GM13976 (cell line): Measurements from ENCODE around the gene ZNF101.

Experiments
- DNase-seq: peaks from one replicate; pipeline ENCODE4 v3.0.0; 2012; ENCODE audit warnings: low spot score
- in situ Hi-C: fragments of 300-500 bp; cut with MboI; formaldehyde crosslinking; loops from one replicate; pipeline ENCODE4 v1.12.0; 2022; ENCODE audit warnings: low sequenced_read_pairs, mixed read lengths, inconsistent platforms; ENCODE audit not compliant: unreplicated experiment
- TF ChIP-seq, protein P1 (sequence below): IDR thresholded peaks from 2 replicates; pipeline ENCODE4 v1.5.1; 2012; ENCODE audit warnings: borderline replicate concordance, mild to moderate bottlenecking; ENCODE audit not compliant: insufficient read depth; ENCODE audit errors: extremely low read depth, missing control alignments, control extremely low read depth

The ZNF101 gene

DNA sequence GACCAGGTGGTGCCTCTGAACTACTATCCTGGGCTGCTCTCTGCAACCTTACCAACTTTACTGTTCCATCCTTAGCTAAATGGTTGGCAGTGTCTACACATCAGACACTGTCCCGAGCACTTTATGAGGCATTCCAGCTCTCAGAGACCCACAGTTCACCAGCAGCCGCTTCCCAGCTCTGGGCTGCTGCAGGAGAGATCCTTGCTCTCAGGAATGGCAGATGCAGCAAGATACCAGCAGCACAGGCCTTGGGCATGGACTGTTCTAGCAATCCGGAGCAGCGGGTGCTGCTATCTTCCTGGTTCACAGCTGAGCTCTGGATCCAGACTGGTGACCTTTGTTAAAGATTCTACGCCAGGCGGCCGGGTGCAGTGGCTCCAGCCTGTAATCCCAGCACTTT is 37.3 kb upstream of the ZNF101 start:
- no peak for DNase-seq
- in situ Hi-C loops: loop anchor here (25.0 kb wide), 1 partner anchor 269 kb away; no protein-coding TSS in a partner anchor
- TF ChIP-seq, protein P1, sequence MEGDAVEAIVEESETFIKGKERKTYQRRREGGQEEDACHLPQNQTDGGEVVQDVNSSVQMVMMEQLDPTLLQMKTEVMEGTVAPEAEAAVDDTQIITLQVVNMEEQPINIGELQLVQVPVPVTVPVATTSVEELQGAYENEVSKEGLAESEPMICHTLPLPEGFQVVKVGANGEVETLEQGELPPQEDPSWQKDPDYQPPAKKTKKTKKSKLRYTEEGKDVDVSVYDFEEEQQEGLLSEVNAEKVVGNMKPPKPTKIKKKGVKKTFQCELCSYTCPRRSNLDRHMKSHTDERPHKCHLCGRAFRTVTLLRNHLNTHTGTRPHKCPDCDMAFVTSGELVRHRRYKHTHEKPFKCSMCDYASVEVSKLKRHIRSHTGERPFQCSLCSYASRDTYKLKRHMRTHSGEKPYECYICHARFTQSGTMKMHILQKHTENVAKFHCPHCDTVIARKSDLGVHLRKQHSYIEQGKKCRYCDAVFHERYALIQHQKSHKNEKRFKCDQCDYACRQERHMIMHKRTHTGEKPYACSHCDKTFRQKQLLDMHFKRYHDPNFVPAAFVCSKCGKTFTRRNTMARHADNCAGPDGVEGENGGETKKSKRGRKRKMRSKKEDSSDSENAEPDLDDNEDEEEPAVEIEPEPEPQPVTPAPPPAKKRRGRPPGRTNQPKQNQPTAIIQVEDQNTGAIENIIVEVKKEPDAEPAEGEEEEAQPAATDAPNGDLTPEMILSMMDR: no peak

DNA sequence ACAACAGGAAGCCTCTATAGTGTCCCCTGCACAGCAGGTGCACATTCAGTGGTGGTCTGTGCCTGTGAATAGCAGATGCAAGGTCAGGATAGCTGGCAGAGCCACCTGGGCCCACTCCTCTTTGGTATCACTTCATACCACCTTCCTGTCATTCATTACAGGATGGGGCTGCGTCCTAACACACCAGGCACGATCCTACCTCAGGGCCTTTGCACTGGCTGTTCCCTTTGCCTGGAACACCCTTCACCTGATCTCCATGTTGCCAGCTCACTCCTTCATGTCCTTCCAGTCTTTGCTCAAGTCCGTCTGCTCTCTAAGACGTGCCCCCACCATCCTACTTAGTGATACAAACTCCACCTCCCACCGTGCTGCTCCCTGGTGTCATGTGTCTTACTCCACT is 36.0 kb upstream of the ZNF101 start:
- DNase-seq: no peak
- TF ChIP-seq, protein P1: no peak
- in situ Hi-C loops: loop anchor here (25.0 kb wide), 1 partner anchor 270 kb away; no protein-coding TSS in a partner anchor

DNA sequence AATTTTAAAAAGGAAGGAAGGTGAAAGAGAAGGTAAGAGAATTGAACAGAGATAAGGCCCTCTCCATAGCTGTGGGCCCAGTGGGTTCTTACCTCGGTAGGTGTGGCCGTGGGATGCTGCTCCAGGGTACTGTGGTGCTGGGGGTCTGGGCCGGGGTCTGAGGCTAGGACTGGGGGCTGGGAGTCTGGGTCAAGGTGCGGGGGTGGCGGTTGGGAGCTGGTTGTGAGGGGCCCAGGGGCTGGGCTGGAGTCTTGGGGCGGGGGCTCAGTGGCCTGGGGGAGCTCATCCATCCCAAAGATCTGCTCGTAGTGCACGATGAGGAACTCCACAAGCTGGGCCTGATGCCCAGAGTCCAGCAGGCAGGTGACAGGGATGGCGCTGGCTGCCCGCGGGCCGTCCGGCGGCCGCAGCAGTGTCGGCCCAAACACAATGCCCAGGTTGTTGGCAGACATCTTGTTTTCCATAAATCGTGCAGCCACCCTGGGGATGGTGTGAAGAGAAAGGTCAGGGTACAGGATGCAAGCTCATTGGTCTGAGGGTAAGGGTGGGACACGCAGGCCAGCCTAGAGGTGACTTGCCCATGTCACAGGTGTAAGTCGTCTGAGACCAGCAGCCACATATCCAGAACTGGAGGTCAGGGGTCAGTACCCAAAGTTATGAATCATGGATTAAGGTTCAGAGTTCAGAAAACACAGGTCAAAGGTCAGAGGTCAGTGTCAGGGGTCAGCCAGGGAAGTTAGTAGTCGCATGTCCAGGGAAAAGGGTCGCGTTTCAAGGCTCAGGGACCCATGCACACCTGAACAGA is 34.7 kb upstream of the ZNF101 start:
- in situ Hi-C loops: loop anchor here (25.0 kb wide), 1 partner anchor 272 kb away; no protein-coding TSS in a partner anchor
- DNase-seq: no peak
- TF ChIP-seq, protein P1: no peak

DNA sequence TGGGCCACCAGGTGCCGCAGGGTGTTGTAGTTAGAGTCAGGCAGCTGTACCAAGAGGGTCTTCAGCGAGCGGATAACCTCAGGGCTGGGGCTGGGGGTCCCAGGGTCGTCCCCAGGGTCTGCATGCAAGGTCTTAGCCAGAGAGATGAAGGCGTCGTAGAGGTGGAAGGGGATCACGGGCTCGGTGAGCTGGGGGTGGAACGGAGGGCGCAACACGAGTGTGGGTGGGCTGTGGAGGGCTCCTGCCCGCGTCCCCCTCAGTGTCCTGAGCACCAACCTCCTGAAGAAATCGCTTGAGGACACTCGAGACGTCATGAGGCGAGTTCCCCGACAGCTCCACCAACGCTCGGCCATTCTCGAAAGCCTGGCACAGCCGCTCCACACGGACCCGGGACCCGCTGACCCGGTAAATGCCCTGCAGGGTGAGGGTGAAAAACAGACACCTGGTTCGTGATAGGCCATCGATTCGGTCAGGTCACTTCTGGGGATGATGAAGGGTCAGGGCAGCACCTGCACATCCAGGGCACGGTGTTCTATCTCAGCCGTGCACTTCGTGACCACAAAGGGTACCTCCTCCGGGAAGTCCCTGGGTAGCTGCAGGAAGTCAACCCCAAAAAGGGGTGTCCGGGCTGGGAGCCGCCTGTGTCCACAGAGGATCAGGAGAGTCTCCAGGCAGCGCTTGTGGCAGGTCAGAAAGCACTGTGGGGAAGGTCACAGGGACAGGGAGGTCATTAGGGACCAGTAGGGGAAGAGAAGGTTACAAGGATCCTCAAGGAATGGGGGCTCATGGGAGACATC is 33.9 kb upstream of the ZNF101 start:
- in situ Hi-C loops: loop anchor here (25.0 kb wide), 1 partner anchor 272 kb away; no protein-coding TSS in a partner anchor
- DNase-seq: no peak
- TF ChIP-seq, protein P1: no peak

DNA sequence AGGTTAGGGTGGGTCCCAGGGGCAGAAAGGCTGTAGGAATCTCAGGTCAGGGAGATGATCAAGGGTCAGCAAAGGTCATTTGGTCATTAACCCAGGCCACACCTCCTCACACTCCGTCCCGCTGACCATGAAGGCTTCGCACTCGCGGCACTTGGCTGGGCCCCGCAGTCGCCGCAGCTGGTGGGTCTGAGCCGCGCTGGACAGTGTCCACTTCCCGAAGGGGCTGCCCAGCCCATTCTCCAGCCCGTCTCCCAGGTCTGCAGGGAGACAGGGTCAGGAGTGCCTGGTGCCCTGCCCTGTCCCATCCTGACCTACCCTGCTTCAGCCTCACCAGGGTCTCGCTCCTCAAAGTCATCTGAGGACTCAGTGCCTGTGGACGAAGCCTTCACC is 33.3 kb upstream of the ZNF101 start:
- TF ChIP-seq, protein P1: no peak
- in situ Hi-C loops: loop anchor here (25.0 kb wide), 1 partner anchor 273 kb away; no protein-coding TSS in a partner anchor
- no peak for DNase-seq

DNA sequence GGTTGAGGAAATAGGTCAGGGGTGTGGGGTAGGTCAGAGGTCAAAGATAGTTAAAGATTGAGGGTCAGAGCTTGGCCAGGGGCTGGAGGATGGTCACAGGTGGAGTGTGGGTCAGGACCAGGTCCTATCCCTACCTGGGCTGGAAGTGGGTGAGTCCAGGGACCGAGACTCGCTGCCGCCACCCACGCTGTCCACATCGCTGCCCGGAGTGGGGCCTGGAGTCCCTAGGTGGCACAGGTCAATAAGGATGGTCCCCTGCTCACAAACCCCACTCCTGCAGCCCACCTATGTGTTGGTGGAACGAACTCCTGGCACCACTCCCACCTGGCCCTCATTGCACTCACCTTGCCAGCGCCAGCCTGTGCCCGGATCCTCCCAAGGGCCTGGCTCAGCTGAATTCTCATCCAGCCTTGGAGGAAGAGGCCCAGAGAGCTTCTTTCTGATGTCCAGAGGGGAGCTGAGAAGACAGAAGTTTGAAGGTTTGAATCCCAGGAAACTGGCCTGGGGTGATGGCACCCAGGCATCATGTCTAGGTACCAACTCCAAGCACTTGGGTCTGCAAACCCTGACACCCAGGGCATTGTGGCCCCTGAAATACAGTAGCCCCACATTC is 32.0 kb upstream of the ZNF101 start:
- DNase-seq: no peak
- in situ Hi-C loops: loop anchor here (25.0 kb wide), 1 partner anchor 274 kb away; no protein-coding TSS in a partner anchor
- TF ChIP-seq, protein P1: no peak
